Inferior parietal cortex (tissue), 1 donor: ENCODE results near the gene NEK1.
A peak's percentile ranks its signal among the peaks of the same experiment; 100 is the strongest.

Experiments
- DNase-seq: peaks from one replicate; pipeline ENCODE4 v3.0.0-alpha.2; 2016; ENCODE audit errors: extremely low spot score

NEK1 gene

DNA sequence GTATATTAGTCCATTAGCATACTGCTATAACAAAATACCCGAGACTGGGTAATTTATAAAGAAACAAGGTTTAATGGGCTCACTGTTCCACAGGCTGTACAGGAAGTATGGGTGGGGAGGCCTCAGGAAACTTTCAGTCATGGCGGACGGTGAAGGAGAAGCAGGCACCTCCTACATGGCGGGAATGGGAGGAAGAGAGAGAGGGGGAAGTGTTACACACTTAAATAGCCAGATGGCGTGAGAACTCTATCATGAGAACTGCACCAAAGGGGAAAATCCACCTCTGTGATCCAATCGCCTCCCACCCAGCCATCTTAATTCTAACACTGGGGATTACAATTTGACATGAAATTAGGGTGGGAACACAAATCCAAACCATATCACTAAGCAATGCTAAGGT lies 242.7 kb downstream of the NEK1 start:
- no peak for DNase-seq

- DNase-seq = no peak
Measured at GRCh38 chr4:169367826-169368225, 244.6 kb downstream of the NEK1 start.

GRCh38 chr4:169366821-169367220 lies 245.6 kb downstream of the NEK1 start:
- DNase-seq = no peak

DNA sequence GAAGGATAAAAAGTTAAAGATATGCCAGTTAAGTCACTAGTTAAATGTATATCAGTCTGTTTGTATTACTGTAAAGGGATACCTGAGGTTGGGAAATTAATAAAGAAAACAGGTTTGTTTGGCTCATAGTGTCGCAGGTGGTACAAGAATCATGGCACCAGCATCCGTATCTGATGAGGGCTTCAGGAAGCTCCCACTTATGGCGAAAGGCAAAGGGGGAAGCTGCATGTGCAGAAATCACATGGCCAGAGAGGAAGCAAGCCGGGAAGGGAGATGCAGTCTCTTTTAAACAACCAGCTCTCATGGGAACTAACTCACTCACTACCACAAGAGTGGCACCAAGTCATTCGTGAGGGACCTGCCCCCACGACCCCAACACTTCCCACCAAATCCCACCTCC lies 249.8 kb downstream of the NEK1 start:
- no peak for DNase-seq

DNA sequence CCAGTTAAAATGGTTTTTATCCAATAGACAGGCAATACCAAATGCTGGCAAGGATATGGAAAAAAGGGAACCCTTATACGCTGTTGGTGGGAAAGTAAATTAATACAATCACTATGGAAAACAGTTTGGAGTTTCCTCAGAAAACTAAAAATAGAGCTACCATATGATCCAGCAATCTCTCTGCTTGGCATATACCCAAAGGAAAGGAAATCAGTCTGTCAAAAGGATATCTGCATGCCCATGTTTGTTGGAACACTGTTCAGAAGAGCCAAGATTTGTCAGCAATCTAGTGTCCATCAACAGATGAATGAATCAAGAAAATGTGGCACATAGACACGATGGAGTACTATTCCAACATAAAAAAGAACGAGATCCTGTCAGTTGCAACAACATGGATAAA lies 250.6 kb downstream of the NEK1 start:
- no peak for DNase-seq

GRCh38 chr4:169359961-169360360 lies 252.4 kb downstream of the NEK1 start:
- no peak for DNase-seq

- DNase-seq = no peak
Measured at GRCh38 chr4:169352360-169352759, 260.0 kb downstream of the NEK1 start.

DNA sequence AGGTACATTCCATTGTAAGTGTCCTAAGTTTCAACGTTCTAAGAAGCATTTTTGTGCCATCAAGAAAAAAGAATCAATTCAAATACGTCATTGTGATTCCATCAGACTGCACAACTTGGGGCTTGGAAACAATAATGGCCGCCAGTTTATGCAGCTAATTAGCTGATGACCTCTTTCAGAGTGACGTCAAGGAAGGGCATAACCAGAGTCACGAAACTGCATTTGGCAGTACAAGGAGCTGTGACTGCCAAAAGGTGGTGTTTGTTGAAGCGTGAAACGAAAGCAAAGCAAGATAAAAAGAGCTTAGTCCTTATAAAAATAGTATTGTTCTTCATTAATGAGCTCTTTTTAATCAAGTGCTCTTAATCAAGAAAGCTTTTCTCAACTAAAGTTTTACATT lies 260.5 kb downstream of the NEK1 start:
- peak; percentile 45 for DNase-seq

DNA sequence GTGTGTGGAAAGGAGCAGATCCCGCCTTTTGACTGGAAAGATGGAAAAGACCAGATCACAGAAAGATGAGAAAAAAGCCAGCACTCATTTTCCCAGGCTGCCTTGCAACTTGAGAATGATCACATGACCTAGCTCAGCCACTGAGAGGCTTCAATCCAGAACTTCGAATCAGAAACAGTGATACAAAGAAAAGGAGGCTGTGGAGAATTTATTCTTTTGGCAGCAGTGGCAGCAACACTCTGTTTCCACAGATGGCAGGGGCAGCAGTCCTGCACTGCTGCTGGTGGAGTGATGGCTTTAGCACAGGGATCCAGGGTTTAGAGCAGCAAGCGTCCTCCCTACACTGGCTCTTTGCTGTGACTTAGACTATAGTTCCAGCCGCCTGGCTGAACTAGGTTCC lies 263.8 kb downstream of the NEK1 start:
- peak; percentile 64 for DNase-seq

DNA sequence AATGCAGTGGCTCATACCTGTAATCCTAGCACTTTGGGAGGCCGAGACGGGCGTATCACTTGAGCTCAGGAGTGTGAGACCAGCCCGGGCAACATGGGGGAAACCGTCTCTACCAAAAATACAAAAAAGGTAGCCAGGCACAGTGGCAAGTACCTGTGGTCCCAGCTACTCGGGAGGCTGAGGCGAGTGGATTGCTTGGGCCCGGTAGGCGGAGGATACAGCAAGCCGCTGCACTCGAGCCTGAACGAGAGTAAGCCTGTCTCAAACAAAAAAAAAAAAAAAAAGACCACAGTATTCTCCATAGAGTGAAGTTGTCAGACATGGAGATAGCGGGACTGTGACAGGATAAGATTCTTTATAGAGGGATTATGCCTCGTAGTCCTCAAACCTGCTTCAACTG lies 265.5 kb downstream of the NEK1 start:
- DNase-seq = no peak

- DNase-seq = peak; percentile 73
Measured at GRCh38 chr4:169345316-169345721, 267.1 kb downstream of the NEK1 start.
